SK-N-MC (cell line): ENCODE data around the gene FAM72D.
"Not testable (repeated sequence)": the region's sequence is repeated elsewhere in the genome, so short reads cannot be mapped to it uniquely, and the experiment has no call there.

Experiments
- DNase-seq: peaks from one replicate; pipeline ENCODE4 v3.0.0-alpha.2; 2011; ENCODE audit warnings: low read depth, low spot score
- H3K27ac ChIP-seq: fragments of 200-600 bp; sonication (generic); 2 replicates; pipeline ENCODE4 v1.5.1; 2016; ENCODE audit warnings: mixed run types
- H3K36me3 ChIP-seq: fragments of 200-600 bp; sonication (generic); 2 replicates; pipeline ENCODE4 v1.6.1; 2017; ENCODE audit warnings: antibody characterized with exemption, low read length, mixed read lengths; ENCODE audit not compliant: insufficient read depth
- H3K4me3 ChIP-seq: fragments of 200-600 bp; sonication (generic); 2 replicates; pipeline ENCODE4 v1.5.1; 2016
- H3K9ac ChIP-seq: fragments of 200-600 bp; sonication (generic); 2 replicates; pipeline ENCODE4 v1.8.0; 2017; ENCODE audit warnings: mixed run types, mixed read lengths; ENCODE audit not compliant: insufficient read length
- H3K9me3 ChIP-seq: fragments of 200-600 bp; sonication (generic); 2 replicates; pipeline ENCODE4 v1.6.1; 2017; ENCODE audit warnings: low read depth, mild to moderate bottlenecking, antibody characterized with exemption, low read length, moderate library complexity, mixed read lengths

FAM72D gene

GRCh38 chr1:145095284-145096057 lies at the start of gene FAM72D, which contains the start of gene SRGAP2B:
TSS of gene FAM72D (plus strand) at chr1:145095974. CDS start at chr1:145096848, 874 bp downstream.
TSS of gene SRGAP2B (minus strand) at chr1:145095328. CDS start at chr1:145092901, 2,427 bp downstream.
- DNase-seq, H3K9me3 ChIP-seq, H3K9ac ChIP-seq, H3K27ac ChIP-seq, H3K36me3 ChIP-seq: not testable (repeated sequence)
- peak within 1 kb of the TSS; percentile 60 for H3K4me3 ChIP-seq

- not testable (repeated sequence) for H3K9me3 ChIP-seq, DNase-seq, H3K9ac ChIP-seq, H3K36me3 ChIP-seq, H3K27ac ChIP-seq, H3K4me3 ChIP-seq
Measured at GRCh38 chr1:145047553-145047952, 48.2 kb upstream of the FAM72D start.

DNA sequence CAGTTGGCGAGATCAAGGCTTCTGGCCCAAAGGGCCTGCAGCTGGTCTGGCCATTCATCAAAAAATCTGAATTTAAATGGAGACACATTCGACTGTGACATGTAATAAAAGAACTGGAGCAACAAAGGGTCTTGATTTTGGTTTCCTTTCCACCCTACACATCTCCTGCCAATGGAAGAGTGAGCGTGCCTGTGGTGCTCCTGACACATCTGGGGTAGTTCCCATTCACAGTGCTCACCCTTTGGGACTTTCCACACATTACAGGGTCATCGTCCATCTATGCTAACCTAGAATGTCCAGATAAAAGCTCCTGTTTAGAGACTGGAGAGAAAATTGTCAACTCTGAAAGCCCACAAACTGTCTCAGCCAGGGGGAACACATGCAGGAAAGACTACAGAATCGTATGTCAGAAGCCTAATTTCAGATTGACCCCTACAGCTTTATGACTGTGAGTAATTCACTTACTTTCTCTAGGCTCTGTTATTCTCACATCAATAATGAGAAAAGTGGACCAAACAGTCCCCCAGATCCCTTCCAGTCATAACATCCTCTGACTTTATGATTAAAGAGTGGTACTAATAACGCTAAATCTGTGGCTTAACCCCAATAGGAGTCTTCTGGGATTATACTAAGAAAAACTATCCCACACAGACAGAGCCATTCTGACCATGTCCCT lies 47.5 kb upstream of the FAM72D start:
- DNase-seq, H3K36me3 ChIP-seq, H3K27ac ChIP-seq, H3K9ac ChIP-seq, H3K4me3 ChIP-seq, H3K9me3 ChIP-seq: not testable (repeated sequence)

DNA sequence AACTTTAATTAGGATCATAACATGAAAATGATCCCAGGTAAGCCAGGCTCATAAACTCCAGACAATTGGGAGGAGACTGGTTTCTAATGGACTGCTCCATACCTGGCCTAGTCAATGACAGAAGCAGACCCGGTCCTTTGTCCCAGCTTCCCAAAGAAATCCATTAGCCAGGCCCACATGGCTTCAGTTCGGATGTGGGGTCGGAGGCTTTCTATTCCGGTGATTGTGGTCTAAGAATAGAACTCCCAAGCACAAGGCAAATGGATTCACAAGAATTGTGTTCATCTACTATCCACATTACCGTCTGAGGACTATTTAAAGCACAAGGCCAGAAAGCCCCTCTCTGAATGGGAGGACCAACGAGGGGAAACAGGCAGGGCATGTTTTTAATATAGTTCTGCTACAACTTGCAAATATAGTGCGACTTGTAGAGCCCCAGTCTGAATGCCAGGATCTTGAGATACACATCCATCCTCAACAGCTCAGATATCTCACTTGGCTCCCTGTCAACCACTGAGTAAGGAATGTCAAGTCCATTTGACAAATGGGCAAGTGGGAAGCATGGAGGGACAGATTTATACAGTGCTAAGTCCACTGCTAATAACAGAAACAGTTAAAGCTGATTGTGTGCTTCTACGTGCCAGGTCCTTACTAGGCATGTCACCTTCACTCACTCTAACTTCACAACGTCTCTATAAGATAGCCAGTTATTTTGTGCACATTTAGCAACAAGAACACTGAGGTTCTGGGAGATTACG lies 43.6 kb upstream of the FAM72D start:
- H3K27ac ChIP-seq, H3K9ac ChIP-seq, H3K36me3 ChIP-seq, DNase-seq, H3K9me3 ChIP-seq, H3K4me3 ChIP-seq: not testable (repeated sequence)

DNA sequence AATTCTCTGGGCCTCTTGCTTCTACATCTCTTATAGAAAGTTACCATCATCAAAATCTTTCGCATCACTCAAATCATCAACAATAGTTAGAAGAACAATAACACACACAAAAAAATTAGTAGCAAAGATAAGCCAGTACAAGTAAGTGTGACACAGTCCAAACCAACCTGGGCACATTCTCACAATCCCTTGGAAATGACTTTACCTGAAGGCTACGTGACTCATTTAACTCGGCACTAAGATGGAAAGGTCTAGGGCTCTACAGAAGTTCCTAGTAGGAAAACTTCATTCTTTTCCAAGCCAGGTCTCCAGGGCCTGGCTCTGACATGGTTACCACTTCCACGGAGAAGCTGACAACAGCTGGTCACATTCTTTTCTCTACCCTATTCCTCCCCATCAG lies 42.3 kb upstream of the FAM72D start:
- H3K27ac ChIP-seq, H3K36me3 ChIP-seq, H3K9me3 ChIP-seq, DNase-seq, H3K4me3 ChIP-seq, H3K9ac ChIP-seq: not testable (repeated sequence)

- not testable (repeated sequence) for H3K36me3 ChIP-seq, H3K4me3 ChIP-seq, H3K9me3 ChIP-seq, H3K9ac ChIP-seq, H3K27ac ChIP-seq, DNase-seq
Measured at GRCh38 chr1:145055217-145055760, 40.5 kb upstream of the FAM72D start.

- H3K36me3 ChIP-seq, H3K27ac ChIP-seq, H3K4me3 ChIP-seq, H3K9ac ChIP-seq, DNase-seq, H3K9me3 ChIP-seq: not testable (repeated sequence)
Measured at GRCh38 chr1:145058184-145058583, 37.6 kb upstream of the FAM72D start.

- not testable (repeated sequence) for H3K9ac ChIP-seq, H3K36me3 ChIP-seq, H3K4me3 ChIP-seq, H3K9me3 ChIP-seq, H3K27ac ChIP-seq, DNase-seq
Measured at GRCh38 chr1:145063285-145063684, 32.5 kb upstream of the FAM72D start.

DNA sequence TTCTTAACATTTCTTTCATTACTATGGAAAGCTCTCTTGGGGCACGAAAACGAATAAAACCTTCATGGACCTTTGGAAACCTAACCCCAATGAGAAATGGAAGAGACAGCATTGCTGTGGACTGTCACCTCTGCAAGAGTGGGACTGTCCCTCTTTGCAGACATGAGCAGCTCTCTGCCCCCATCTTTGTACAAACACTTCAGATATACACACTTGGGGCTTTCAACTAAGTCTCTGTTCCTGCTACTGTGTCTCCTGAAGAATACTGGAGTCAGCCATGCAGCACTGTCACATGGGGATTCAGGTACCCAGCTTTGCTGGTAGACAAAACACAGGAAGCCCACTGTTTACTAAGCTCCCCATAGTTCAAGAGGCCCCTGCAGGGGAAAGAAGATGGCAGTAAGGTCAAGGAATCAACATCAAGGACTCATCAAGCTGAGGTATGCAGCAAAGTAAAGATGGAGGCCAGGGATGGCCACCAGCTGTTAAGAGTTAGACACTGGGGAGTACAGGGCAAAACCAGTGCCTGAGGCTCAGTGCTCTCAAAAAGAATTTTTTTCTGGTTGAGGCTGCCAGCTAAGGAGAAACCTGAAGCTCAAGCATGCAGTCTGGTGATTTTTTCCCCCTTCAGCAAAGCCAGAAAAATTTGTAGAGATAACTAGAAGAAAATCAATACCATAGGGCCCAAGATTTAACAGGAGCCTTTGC lies 31.7 kb upstream of the FAM72D start:
- not testable (repeated sequence) for H3K27ac ChIP-seq, DNase-seq, H3K4me3 ChIP-seq, H3K9me3 ChIP-seq, H3K36me3 ChIP-seq, H3K9ac ChIP-seq

DNA sequence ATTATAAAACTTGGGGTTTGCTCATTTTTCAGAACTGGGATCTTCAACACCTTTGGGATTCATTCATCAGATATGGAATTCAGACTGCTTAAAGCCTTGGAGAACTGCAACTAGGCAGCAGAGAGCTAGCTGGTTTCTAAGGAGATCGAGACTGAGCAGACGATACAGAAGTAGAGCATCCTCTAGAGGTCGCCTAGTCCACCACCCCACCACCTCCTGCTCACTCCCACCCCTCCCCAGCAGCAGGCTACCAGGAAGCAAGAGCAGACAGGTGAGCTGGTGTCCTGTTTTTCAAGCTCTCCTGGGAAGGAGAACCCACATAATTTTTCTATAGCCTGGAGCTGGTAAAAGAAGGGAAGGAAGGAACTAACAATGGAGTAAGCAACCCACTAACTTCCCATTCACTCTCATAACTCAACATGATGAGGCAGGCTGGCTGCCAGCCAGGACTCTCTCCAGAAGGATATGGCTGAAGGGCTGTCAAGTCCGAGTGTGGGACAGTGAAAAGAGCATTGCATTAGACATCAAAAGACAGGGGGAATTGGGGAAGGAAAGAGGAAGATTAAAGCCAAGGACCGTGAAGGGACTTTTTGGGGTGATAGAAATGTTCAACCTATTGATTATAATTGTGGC lies 30.5 kb upstream of the FAM72D start:
- not testable (repeated sequence) for DNase-seq, H3K36me3 ChIP-seq, H3K9me3 ChIP-seq, H3K4me3 ChIP-seq, H3K27ac ChIP-seq, H3K9ac ChIP-seq

GRCh38 chr1:145066486-145066885 lies 29.3 kb upstream of the FAM72D start:
- not testable (repeated sequence) for H3K9ac ChIP-seq, H3K36me3 ChIP-seq, H3K4me3 ChIP-seq, H3K9me3 ChIP-seq, H3K27ac ChIP-seq, DNase-seq

DNA sequence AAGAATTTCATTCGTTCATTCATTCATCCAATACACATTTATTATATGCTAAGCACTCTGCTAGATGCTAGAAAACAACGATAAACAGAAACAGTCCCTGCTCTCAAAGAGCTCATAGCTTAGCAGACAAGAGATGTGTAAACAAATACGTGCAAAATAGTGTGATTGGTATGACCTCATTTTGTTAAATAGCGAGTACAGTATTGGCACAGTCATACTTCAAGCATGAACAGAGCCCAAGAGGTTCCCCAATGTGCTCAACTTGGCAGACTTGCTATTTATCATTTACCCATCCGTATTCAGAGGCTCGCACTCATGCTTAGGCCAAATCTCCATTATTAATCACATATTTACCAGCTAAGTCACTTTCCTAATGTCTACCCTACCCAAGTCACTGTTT lies 24.2 kb upstream of the FAM72D start:
- H3K9ac ChIP-seq, H3K36me3 ChIP-seq, DNase-seq, H3K9me3 ChIP-seq, H3K4me3 ChIP-seq, H3K27ac ChIP-seq: not testable (repeated sequence)

DNA sequence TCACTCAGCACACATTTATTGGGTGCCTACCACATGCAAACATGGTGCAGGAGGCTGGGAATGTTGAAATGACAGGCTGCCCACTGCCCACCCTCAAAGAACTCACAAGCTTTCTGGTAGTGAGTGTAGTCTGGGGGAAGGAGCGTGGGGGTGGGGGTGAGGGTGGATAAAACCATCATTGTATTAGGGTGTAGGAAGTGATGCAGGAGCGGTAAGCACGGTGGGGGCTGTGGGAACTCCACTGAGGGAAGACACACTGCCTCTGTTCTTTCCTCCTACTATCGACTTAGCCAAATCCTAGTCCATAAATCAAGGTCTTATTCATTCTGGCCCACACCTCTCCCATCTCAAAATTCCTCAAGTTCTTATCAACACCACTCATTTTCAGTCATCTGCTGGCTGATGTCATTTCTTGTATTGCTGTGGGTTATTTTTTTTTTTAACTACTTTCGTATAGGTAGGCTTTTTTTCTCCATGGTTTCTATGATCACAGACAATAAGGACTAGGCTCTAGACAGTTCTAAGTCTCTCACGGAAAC lies 21.7 kb upstream of the FAM72D start:
- not testable (repeated sequence) for H3K36me3 ChIP-seq, DNase-seq, H3K9ac ChIP-seq, H3K9me3 ChIP-seq, H3K27ac ChIP-seq, H3K4me3 ChIP-seq
